GM21381 (cell line): ENCODE measurements around the gene ATP1A1.

Experiments
- ATAC-seq: cut with Tn5 transposase; IDR thresholded peaks from one replicate; pipeline ENCODE4 v1.9.1; 2021; ENCODE audit warnings: mild to moderate bottlenecking, moderate library complexity; ENCODE audit not compliant: unreplicated experiment

The ATP1A1 gene

GRCh38 chr1:116433275-116434257 is 60.5 kb downstream of the ATP1A1 start:
- ATAC-seq: no peak

DNA sequence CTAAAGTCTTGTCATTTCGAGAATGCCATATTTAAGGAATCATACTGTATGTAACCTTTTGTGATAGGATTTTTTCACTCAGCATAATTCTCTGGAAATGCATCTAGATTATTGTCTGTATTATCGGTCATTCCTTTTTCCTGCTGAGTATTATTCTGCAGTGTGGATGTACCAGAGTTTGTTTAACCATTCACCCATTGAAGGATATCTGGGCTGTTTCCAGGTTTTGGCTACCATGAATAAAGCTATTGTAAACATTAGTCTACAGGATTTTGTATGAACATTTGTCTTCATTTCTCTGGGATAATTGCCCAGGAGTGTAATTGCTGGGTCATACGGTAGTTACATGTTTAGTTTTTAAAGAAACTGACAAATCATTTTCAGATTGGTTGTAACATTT is 61.8 kb downstream of the ATP1A1 start:
- ATAC-seq: no peak

GRCh38 chr1:116435806-116436610 is 63.0 kb downstream of the ATP1A1 start:
- no peak for ATAC-seq

GRCh38 chr1:116436611-116436970 is 63.5 kb downstream of the ATP1A1 start:
- ATAC-seq: no peak

DNA sequence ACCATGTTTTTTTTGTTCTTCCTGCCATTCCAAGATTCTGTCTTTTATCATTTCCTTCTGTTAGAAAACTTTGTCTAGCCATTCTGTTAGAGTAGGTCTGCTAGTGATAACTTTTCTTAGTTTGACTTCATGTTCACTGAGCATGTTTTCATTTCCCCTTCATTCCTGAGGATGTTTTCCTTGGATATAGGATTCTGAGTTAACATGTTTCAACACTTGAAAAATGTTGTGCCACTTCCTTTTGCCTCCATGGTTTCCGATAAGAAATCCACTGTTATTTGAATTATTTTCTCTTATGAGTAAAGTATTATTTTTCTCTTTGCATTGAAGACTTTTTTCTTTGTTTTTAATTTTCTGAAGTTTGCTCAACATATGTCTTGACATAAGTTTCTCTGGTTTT is 66.7 kb downstream of the ATP1A1 start:
- no peak for ATAC-seq

- no peak for ATAC-seq
Measured at GRCh38 chr1:116440731-116441130, 67.7 kb downstream of the ATP1A1 start.

DNA sequence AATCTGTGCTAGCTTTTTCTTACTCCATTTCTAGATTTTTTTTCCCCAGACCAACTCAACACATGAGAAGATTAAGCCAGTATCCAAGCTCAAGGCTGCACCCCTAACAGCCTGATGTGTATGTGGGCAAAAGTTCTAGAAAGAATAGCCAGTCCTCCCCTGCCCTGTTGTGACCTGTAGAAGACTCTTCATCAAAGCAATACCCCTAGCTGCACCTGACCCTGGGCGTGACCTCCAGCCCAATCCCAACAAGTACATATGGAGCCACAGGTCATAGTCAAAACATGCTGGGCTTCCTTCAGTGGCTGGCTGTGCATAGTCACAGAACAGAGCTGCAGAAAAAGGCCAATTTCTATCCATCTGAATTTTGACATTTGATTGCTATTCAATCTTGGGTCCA is 72.5 kb downstream of the ATP1A1 start:
- ATAC-seq: no peak

- no peak for ATAC-seq
Measured at GRCh38 chr1:116446686-116447085, 73.6 kb downstream of the ATP1A1 start.

- ATAC-seq: no peak
Measured at GRCh38 chr1:116448785-116449385, 75.8 kb downstream of the ATP1A1 start.

- no peak for ATAC-seq
Measured at GRCh38 chr1:116449578-116449977, 76.5 kb downstream of the ATP1A1 start.

DNA sequence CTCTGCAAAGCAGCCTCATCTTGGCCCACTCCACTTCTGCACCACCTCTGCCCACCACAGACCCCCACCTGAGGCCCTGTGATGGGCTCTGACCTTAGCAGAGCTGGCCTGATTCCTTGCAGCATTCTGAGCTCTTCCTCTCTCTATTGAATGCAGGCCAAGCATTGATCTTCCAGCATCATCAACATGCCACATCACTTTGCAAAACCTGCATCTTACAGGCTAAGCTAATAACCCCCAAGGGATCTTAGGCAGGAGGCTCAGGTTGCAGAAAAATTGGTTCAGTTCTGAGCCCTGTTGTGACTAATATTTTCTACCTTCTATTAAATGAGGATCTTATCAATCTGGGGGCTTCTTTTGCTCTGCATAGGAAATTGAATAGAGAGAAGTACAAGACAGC is 78.7 kb downstream of the ATP1A1 start:
- no peak for ATAC-seq

GRCh38 chr1:116453481-116453880 is 80.4 kb downstream of the ATP1A1 start:
- ATAC-seq: no peak

DNA sequence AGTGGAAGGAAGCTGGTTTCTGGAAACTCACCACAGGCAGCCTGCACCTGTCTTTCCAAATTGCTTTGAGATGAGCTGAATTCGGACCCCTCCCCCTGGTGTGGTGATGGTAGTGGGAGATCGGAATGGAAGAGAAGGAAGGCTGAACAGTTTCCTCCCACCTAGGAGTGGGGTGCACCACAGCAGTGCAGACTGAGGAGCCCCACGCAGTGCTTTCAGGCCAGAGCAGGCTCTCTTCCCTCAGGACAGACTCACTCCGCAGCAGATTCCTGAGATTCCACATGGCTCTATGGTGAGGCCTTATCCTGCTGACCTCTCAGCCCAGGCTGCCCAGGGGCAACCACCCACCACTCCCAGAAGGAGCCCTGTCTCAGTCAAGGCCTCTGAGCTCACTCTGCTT is 80.9 kb downstream of the ATP1A1 start:
- no peak for ATAC-seq
